Suprapubic skin (tissue), 3 donors: ENCODE measurements around the gene UBA1.

Experiments
- CTCF ChIP-seq, 2 donors: fragments of 200-600 bp in 1 of 2; fragments of 450-650 bp in 1 of 2; sonication (generic) in 1 of 2; IDR thresholded peaks; one replicate each; pipeline ENCODE4 v1.5.1; 2016 to 2019; ENCODE audit warnings: antibody characterized with exemption in 2 of 2, mild to moderate bottlenecking in 1 of 2, moderate library complexity in 1 of 2
- POLR2A ChIP-seq, 2 donors: fragments of 450-650 bp; IDR thresholded peaks; one replicate each; pipeline ENCODE4 v1.6.1; 2017; ENCODE audit warnings: antibody characterized with exemption in 2 of 2, mild to moderate bottlenecking in 2 of 2, moderate library complexity in 2 of 2

- TF ChIP-seq CTCF (IDR thresholded peaks at IDR 0.05) (no peak), POLR2A (IDR thresholded peaks at IDR 0.05) (no peak)
Measured at GRCh38 chrX:47204970-47205369, 11.3 kb downstream of the UBA1 start.
